Endothelial cell (in vitro differentiated cells): ENCODE measurements around the gene MBTPS1. TPM values are rescaled to one million over a fixed set of nuclear protein-coding genes. Genes with fewer than 3 reads are reported as not detected.

Source experiments
- DNase-seq: peaks from one replicate; pipeline ENCODE4 v3.0.0; 2021; ENCODE audit warnings: low spot score
- H3K27ac Mint-ChIP-seq: one replicate; pipeline ENCODE4 v1.8.0; 2021; ENCODE audit warnings: mixed read lengths, inconsistent platforms; ENCODE audit not compliant: unreplicated experiment
- H3K27me3 Mint-ChIP-seq: one replicate; pipeline ENCODE4 v1.8.0; 2021; ENCODE audit warnings: mild to moderate bottlenecking, moderate library complexity, mixed read lengths, inconsistent platforms; ENCODE audit not compliant: unreplicated experiment
- H3K36me3 Mint-ChIP-seq: one replicate; pipeline ENCODE4 v1.8.0; 2021; ENCODE audit warnings: mild to moderate bottlenecking, low read depth, mixed read lengths, inconsistent platforms; ENCODE audit not compliant: unreplicated experiment
- H3K4me1 Mint-ChIP-seq: one replicate; pipeline ENCODE4 v1.8.0; 2021; ENCODE audit warnings: mild to moderate bottlenecking, mixed read lengths, inconsistent platforms; ENCODE audit not compliant: unreplicated experiment
- H3K4me3 Mint-ChIP-seq: one replicate; pipeline ENCODE4 v1.8.0; 2021; ENCODE audit warnings: mild to moderate bottlenecking, mixed read lengths, inconsistent platforms; ENCODE audit not compliant: unreplicated experiment
- H3K9me3 Mint-ChIP-seq: one replicate; pipeline ENCODE4 v1.8.0; 2021; ENCODE audit warnings: mixed read lengths, inconsistent platforms; ENCODE audit not compliant: unreplicated experiment
- total RNA-seq: library from RNA; stranded (reverse); fragmentation: NEBNext Ultra II Directional; extraction: Animal tissue kit (Norgen Biotek cat#: 25700); gene quantifications from one replicate; pipeline ENCODE4 v1.2.1, GENCODE V29; 2021; ENCODE audit not compliant: unreplicated experiment
- TF ChIP-seq, protein P1 (sequence below): fragments of 200-600 bp; sonication (generic); IDR thresholded peaks from one replicate; pipeline ENCODE4 v1.5.0; 2021; ENCODE audit warnings: antibody characterized with exemption; ENCODE audit not compliant: unreplicated experiment

MBTPS1 gene
- total RNA-seq, 1 donor from 2014 or later, result 79.7 TPM

DNA sequence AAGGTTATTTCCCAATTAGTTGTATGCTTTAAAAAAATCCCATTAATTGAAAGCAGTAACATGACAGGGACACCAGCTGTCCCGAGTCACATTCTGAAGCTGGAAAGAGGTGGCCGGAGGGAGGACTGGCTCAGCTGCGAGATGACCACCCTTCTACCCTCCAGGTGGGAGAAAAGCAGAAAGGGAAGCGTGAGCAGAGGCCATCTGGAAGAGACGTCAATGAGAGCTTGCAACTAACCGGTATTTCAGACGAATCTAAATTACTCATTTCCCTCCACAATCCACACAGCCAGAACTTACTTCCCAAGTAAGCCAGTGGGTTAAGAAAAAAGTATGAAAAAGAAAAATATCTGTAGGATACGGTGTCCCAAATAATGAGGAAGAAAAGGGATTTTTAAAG is 45.6 kb downstream of the MBTPS1 start:
- H3K4me3 Mint-ChIP-seq, result no peak overlapping the region
- no peaks in the 10 kb centered on the region for H3K27me3 Mint-ChIP-seq
- TF ChIP-seq, protein P1, sequence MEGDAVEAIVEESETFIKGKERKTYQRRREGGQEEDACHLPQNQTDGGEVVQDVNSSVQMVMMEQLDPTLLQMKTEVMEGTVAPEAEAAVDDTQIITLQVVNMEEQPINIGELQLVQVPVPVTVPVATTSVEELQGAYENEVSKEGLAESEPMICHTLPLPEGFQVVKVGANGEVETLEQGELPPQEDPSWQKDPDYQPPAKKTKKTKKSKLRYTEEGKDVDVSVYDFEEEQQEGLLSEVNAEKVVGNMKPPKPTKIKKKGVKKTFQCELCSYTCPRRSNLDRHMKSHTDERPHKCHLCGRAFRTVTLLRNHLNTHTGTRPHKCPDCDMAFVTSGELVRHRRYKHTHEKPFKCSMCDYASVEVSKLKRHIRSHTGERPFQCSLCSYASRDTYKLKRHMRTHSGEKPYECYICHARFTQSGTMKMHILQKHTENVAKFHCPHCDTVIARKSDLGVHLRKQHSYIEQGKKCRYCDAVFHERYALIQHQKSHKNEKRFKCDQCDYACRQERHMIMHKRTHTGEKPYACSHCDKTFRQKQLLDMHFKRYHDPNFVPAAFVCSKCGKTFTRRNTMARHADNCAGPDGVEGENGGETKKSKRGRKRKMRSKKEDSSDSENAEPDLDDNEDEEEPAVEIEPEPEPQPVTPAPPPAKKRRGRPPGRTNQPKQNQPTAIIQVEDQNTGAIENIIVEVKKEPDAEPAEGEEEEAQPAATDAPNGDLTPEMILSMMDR, result no peak
- H3K9me3 Mint-ChIP-seq, result no peaks in the 10 kb centered on the region
- H3K36me3 Mint-ChIP-seq, result peaks cover 28% of the 10 kb centered on the region
- H3K4me1 Mint-ChIP-seq, result no peaks in the 10 kb centered on the region
- no peak for DNase-seq
- no peak overlapping the region for H3K27ac Mint-ChIP-seq

DNA sequence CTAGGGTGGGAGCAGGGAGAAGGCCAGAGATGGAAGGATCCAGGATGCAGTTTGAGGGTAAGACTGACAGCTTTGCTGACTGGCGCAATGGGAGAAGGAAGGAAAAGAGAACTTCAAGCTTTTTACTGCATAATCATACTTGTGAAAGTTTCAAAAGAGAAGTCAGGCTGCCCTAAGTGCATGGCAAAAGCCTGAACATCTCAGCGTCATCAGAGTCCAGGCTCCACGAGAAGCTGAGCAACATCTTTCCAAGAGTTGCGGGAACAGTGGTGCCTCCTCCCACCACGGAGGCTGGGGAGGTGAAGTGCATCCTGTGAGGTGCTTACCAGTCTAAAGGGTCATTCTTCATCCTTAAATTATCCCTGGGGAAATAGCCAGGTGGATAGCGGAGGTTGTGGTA is 47.2 kb downstream of the MBTPS1 start:
- Mint-ChIP-seq H3K27me3 (no peaks in the 10 kb centered on the region), H3K36me3 (peaks cover 23% of the 10 kb centered on the region)
- TF ChIP-seq, protein P1, result no peak

DNA sequence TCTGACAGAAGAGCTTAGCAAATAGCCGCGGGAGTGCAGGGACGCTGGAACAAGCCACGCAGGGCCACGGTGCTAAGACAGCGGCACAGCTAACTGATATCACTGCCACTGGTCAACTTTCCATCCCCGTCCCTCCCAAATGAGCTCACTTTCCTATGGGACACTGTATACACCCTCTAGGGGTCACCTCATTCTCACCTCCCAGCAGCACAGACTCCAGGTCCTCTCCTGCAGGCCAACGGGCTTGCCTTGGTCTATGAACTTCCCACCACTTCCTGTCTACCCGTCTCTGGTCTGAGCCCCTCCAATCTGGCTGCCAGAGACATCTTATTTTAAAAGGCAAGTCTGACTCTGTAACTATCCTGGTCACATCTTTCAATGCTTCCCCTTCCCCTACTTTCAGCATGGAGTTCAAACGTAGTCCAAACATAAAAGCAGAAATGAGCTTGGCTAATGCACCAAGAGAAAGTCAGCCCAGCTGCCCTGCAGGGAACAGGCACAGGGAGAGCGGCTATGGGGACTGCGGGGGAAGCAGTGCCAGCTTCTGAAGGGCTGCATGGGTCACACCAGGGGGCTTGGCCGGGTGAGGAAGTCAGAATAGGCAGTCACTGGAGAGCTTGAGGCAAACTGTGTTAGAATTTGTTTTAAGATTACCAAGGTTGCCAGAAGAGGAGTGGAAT is 47.8 kb downstream of the MBTPS1 start:
- H3K27ac Mint-ChIP-seq, result no peak overlapping the region
- peaks cover 23% of the 10 kb centered on the region for H3K36me3 Mint-ChIP-seq
- no peak for DNase-seq
- no peaks in the 10 kb centered on the region for H3K9me3 Mint-ChIP-seq
- TF ChIP-seq, protein P1, result no peak
- no peak overlapping the region for H3K4me3 Mint-ChIP-seq
- no peaks in the 10 kb centered on the region for H3K27me3 Mint-ChIP-seq
- H3K4me1 Mint-ChIP-seq, result no peaks in the 10 kb centered on the region

More for the DNA sequence above, 47.2 kb downstream of the MBTPS1 start:
- Mint-ChIP-seq H3K4me1 (no peaks in the 10 kb centered on the region), H3K4me3 (peak overlapping the region; percentile 10), H3K9me3 (no peaks in the 10 kb centered on the region), H3K27ac (no peak overlapping the region)
- DNase-seq, result no peak

DNA sequence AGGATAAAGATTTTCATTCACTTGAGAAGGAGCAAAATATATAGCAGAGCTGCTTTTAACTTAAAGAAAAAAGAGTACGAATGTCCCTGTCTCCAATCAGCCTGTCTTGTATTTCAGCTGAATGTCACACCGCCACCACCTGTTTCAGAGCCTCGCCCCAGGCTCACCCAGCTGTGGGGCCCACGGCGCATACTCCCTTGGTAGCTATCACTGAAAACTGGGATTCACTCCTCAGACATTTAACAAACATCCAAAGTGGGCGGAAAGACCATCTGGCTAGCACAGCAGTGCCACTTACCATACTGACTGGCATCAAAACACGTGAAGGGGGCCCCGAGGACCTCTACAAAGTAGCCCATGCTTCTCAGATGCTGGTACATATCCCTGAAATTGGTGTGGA is 48.7 kb downstream of the MBTPS1 start:
- H3K27me3 Mint-ChIP-seq, result no peaks in the 10 kb centered on the region
- H3K27ac Mint-ChIP-seq, result no peak overlapping the region
- H3K9me3 Mint-ChIP-seq, result no peaks in the 10 kb centered on the region
- H3K4me1 Mint-ChIP-seq, result no peaks in the 10 kb centered on the region
- no peak for DNase-seq
- peaks cover 23% of the 10 kb centered on the region for H3K36me3 Mint-ChIP-seq
- H3K4me3 Mint-ChIP-seq, result no peak overlapping the region
- TF ChIP-seq, protein P1, result no peak

DNA sequence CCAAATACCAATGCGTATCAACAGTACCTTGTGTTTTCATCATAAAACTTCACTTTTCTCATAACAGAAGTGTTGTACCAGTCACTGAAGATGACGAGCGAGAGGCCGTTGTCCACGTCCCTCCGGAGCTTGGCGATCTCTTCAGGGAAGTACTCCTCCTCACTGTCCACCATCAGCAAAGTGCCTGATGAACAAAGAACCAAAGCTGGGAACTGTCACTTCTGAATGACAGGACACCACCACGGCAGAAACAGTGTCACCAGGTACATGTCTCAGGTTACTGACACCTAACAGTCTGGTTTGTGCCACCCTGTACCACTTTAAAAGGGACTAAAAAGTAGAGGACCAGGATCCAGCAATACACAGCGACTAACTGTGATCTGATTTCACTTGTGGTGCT is 49.1 kb downstream of the MBTPS1 start:
- no peak for DNase-seq
- no peak overlapping the region for H3K27ac Mint-ChIP-seq
- H3K4me3 Mint-ChIP-seq, result no peak overlapping the region
- no peaks in the 10 kb centered on the region for H3K27me3 Mint-ChIP-seq
- H3K36me3 Mint-ChIP-seq, result peaks cover 25% of the 10 kb centered on the region
- TF ChIP-seq, protein P1, result no peak
- no peaks in the 10 kb centered on the region for H3K9me3 Mint-ChIP-seq
- H3K4me1 Mint-ChIP-seq, result no peaks in the 10 kb centered on the region
